HG02970 (cell line): Measurements from ENCODE around the gene HIVEP1.

Source experiments
- ATAC-seq: cut with Tn5 transposase; IDR thresholded peaks from one replicate; pipeline ENCODE4 v1.9.1; 2021; ENCODE audit warnings: mild to moderate bottlenecking, moderate library complexity, moderate number of reproducible peaks; ENCODE audit not compliant: unreplicated experiment, low FRiP score

The HIVEP1 gene

DNA sequence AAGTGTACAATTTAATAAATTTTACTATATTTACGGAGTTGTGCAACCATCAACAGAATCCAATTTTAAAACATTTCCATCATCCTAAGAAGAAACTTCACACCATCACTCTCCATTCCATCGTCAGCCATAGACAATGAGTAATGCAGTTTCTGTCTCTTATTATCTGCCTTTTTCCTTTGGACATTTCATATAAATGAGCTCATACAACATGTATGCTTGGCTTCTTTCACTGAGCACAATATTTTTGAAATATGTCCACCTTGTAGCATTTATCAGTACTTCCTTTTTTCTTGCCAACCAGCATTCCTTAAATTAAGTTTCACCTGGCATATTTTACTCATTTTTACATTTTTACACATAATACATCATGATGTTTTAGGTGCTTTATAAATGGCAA, 22.7 kb upstream of the HIVEP1 start:
- no peak for ATAC-seq

GRCh38 chr6:11992086-11992485, 20.0 kb upstream of the HIVEP1 start:
- no peak for ATAC-seq

GRCh38 chr6:11994875-11995461, 17.1 kb upstream of the HIVEP1 start:
- ATAC-seq = no peak

GRCh38 chr6:11996751-11997150, 15.4 kb upstream of the HIVEP1 start:
- ATAC-seq = no peak

DNA sequence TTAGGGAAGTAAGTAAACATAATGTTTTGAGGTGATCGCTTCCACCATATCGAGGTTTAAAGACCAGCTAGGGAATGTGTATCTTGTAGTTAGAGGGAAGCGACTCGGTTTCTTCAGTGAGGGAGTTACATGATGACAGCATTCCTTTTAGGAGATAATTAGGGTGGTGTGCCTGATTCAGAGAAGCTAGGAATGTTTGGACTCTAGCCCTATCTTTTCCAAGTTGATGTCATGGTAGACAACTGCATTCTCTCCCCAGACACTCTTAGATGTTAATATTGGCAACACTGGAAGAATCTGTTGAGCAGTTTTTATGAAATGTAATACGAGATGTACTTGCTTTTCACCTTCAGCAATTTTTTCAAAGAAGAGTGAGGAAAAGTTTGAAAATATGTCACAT, 12.9 kb upstream of the HIVEP1 start:
- ATAC-seq = no peak

GRCh38 chr6:12000174-12000573, 11.9 kb upstream of the HIVEP1 start:
- no peak for ATAC-seq

DNA sequence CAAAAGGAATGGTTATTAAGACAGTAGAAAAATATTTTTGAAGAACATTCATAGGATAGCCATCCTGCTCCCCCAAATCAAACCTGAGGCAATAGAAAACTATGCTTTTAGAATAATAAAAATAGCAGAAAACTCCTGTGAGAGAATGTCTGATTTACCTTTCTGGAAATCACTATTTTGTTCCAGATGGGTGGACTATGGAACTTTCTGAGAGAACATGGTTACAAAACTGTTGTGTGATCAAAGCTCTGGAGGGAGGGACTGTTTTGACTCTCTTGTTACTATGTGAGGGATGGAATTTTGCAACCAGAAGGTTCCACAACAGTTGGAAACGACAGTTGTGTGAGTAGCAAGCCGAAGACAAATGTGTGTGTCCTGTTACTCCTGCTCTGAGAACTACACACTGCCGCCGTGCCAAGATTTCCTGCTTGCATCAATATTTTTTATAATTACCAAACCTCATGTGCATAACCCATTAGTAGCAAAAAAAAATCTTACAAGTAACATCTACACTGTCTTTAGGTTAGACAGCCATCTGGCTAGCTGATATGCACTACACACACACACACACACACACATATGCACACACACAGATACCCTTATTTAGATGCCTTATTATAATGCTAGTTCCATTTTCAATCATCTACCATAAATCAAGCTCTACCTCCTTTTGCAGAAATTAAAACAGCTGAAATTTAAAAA, 11.0 kb upstream of the HIVEP1 start:
- ATAC-seq = no peak

DNA sequence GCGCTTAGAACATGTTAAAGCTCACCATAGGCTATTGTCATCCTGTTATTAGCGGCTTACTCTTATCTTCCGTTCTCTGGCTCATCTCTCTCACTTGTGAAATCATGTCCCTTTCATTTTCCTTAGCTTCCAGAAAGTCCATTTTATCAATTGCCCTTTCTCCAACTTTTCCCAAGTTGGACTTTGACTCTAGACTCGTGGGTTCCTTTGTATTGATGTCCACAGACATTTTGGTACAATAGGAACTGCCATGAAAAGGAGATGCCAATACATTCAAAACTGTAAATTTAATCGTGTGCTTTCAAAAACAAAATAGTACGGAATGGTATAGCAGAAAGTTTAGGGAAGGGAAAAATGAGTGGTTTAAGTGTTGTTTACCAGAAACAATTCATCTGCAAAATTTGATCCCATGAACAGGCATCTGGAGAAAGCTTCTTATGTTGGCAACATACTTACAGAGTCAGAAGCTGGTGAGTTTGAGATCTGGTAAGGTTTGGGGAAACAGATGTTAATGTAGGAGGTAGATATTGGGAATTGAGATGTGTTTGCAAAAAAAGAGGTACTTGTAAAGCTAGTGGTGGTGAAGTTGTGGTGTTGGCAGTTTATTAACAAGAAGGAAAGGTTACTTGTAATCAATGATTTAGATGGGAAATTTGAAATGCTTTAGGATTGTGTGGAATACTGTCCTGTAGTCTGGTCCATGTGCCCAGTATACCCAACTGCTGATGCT, 10.2 kb upstream of the HIVEP1 start:
- no peak for ATAC-seq

GRCh38 chr6:12007473-12007872, 4.6 kb upstream of the HIVEP1 start:
- no peak for ATAC-seq

GRCh38 chr6:12007887-12008286, 4.2 kb upstream of the HIVEP1 start:
- no peak for ATAC-seq

DNA sequence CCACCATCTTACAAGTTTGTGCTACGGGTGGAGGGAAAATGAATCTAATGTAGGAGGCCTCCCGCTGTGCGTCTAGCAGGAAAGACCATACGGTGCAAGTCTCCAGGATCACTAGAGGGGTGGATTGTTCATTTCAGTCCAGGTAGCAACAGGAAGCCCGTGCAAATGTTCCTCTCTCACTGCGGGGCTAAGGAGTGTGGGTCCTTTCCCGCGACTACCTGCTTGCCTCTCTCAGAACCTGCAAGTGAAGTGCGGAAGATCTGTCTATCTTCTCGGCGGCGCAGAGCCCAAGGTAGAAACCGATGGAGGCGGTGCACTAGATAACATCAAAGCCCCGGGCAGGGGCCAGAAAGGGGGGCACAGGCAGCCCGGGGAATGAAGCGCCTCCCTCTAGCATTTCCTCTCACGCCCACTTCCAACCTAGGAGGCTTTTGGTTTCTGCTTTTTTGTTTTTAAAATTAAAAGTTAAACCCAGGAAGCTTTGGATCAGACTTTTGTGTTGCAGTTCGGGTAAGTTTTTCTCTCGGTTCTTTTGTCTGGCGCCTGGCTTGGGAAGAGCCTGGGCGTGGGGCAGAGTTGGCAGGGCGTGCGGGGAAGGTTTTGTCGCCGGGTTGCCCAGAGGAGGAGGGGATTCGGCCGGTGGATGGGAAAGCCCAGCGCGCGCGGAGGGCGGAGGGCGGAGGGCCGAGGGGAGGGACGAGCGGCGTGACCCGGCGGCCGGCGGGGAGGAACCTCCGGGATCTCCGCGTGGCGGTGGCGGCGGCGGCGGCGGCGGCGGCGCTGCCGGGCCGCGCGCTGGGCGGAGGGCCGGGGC, 3.5 kb upstream of the HIVEP1 start:
- peak; percentile 21 for ATAC-seq

- ATAC-seq = no peak
Measured at GRCh38 chr6:12009180-12009685, 2.9 kb upstream of the HIVEP1 start.

DNA sequence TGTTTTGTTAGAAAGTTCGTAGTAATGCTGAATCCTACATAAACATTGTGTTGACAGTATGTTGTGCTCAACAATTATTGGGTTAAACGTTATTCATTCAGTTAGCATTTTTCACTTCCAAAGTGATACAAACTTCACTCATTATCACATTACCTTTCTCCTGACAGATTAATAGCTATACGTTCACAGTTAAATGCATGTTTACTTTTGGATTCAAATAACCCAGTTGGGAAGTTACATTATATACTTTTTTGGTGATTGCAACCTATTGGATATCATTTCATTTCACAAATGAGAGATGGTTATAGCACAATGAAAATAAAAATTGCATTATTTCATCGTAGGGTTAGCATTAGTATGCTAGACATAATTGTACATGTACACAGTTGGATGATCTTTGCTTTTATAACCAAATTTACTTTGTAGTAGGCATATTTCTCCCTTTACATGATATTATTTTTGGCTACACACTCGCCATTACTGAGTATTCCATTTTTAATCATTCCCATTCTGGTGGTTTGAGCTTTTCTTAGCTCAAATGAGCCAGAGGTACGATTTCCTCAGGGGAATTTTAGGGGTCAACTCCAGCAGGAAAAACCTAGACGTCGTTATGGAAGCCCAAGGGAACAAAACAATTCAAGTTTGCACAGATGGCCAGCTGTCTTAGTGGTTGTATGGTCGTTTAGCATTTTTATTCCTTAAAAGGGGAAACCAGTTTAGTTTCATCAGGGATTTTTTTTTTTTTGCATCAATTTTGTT, 2.1 kb upstream of the HIVEP1 start:
- ATAC-seq = no peak

- ATAC-seq = peak; percentile 36
Measured at GRCh38 chr6:12010635-12011275, 1.4 kb upstream of the HIVEP1 start.

DNA sequence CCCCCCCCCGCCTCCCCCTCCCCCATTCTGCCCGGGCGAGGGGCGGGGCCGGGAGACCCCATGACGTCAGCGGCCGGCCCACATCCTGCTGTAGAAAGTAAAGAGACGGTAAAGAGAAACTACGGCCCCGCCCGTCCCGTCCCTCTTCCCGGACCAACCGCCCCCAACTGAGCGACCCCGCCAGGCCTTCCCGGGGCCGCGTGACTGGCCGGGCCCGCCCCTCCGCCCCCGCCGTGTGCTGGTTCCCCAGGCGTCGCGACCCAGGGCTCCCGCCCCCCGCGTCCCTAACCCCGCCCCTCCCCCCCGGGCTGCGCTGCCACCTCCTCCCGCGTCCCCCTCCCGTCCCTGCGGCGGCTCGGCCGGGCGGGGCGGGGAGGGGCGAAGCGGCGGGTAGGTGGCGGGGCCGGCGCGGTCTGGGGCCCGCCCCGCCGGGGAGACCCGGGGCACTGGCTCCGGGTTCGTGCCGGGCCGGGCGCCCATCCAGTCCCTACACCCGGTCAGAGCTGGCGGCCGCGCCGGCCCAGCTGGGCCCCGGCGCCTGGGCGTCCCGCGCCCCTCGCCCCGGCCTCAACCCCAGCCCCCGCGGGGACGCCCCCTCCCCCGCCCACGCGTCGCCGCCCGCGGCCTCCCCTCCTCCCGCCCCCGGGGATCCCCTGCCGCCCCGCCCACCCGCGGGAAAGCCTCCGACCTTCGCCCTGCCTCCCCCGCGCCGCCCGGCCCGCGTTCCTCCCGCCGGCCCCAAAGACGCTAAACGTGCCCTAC, 655 bp upstream of the HIVEP1 start:
- peak; percentile 61 for ATAC-seq

GRCh38 chr6:12012558-12013306, 620 bp downstream of the HIVEP1 start:
- ATAC-seq = no peak

DNA sequence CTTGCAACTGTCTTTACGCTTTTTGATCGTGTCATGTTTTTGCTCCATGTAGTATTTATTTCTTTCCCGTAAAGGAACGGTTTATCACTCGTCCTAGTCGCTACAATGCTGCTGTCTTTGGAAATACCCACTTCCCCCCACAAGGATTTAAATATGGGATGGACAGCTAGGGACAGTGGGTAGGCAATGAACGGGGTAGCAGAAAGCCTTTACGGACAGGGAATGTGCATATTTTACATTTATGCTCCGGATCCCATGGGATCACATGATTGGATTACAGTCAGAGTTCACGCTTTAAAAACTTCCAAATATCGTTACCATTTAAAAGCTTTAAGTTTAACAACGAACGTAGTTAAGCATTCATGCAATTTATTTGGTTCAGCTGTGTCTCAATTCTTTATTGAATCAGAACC, 1.2 kb downstream of the HIVEP1 start:
- ATAC-seq = no peak
